GM23248 (cell line): Measurements from ENCODE around the gene BCL11B. TPM values are rescaled to one million over a fixed set of nuclear protein-coding genes. Genes with fewer than 3 reads are reported as not detected.
"Not testable (repeated sequence)": the region's sequence is repeated elsewhere in the genome, so short reads cannot be mapped to it uniquely, and the experiment has no call there.

Experiments
- DNase-seq: peaks from one replicate; pipeline ENCODE4 v3.0.0-alpha.2; 2015
- H2AFZ ChIP-seq: fragments of 200-600 bp; sonication (generic); 2 replicates; pipeline ENCODE4 v1.6.1; 2016; ENCODE audit warnings: antibody characterized with exemption
- H3F3A ChIP-seq: fragments of 200-600 bp; sonication (generic); 2 replicates; pipeline ENCODE4 v1.6.1; 2016; ENCODE audit warnings: mild to moderate bottlenecking, antibody characterized with exemption, mixed run types; ENCODE audit not compliant: insufficient read depth
- H3K27ac ChIP-seq: fragments of 200-600 bp; sonication (generic); 2 replicates; pipeline ENCODE4 v1.5.1; 2016; ENCODE audit warnings: mild to moderate bottlenecking
- H3K27me3 ChIP-seq: fragments of 200-600 bp; sonication (generic); replicated peaks from 2 replicates; pipeline ENCODE4 v1.6.1; 2016; ENCODE audit warnings: mild to moderate bottlenecking; ENCODE audit not compliant: insufficient read depth
- H3K36me3 ChIP-seq: fragments of 200-600 bp; sonication (generic); 2 replicates; pipeline ENCODE4 v1.6.1; 2016; ENCODE audit warnings: low read depth, mild to moderate bottlenecking
- H3K4me1 ChIP-seq: fragments of 200-600 bp; sonication (generic); 2 replicates; pipeline ENCODE4 v1.6.1; 2016; ENCODE audit warnings: mild to moderate bottlenecking; ENCODE audit not compliant: insufficient read depth
- H3K4me2 ChIP-seq: fragments of 200-600 bp; sonication (generic); one replicate; pipeline ENCODE4 v1.6.1; 2016; ENCODE audit warnings: mild to moderate bottlenecking; ENCODE audit not compliant: unreplicated experiment
- H3K4me3 ChIP-seq: fragments of 200-600 bp; sonication (generic); 2 replicates; pipeline ENCODE4 v1.5.1; 2016; ENCODE audit warnings: mild to moderate bottlenecking
- H3K79me2 ChIP-seq: fragments of 200-600 bp; sonication (generic); 2 replicates; pipeline ENCODE4 v1.6.1; 2016; ENCODE audit warnings: mild to moderate bottlenecking; ENCODE audit not compliant: insufficient read depth
- H3K9ac ChIP-seq: fragments of 200-600 bp; sonication (generic); 2 replicates; pipeline ENCODE4 v1.6.1; 2016; ENCODE audit warnings: mild to moderate bottlenecking
- H3K9me2 ChIP-seq: fragments of 200-600 bp; sonication (generic); 2 replicates; pipeline ENCODE4 v1.6.1; 2016; ENCODE audit warnings: mixed run types, mild to moderate bottlenecking, moderate library complexity; ENCODE audit not compliant: insufficient read depth
- H3K9me3 ChIP-seq: fragments of 200-600 bp; sonication (generic); one replicate; pipeline ENCODE4 v1.6.1; 2017; ENCODE audit warnings: low read depth
- H4K20me1 ChIP-seq: fragments of 200-600 bp; sonication (generic); 2 replicates; pipeline ENCODE4 v1.6.0; 2016; ENCODE audit not compliant: insufficient read depth
- EZH2 ChIP-seq: fragments of 200-600 bp; sonication (generic); IDR thresholded peaks from 2 replicates; pipeline ENCODE4 v1.6.1; 2018; ENCODE audit warnings: antibody characterized with exemption, mild to moderate bottlenecking; ENCODE audit not compliant: insufficient read depth, poor library complexity, severe bottlenecking
- EZH2phosphoT487 ChIP-seq: fragments of 200-600 bp; sonication (generic); IDR thresholded peaks from 2 replicates; pipeline ENCODE4 v1.6.1; 2018; ENCODE audit warnings: antibody characterized with exemption, moderate library complexity, mild to moderate bottlenecking, low read depth; ENCODE audit not compliant: insufficient read depth
- WGBS, 2 experiments: methylation state at CpG; one replicate each; pipeline ENCODE4 v1.1.6; 2015 to 2017; ENCODE audit warnings: low lambda C conversion rate in 2 of 2, low coverage in 1 of 2; ENCODE audit errors: missing lambda C conversion rate in 2 of 2; 5-methylcytosine and 5-hydroxymethylcytosine counted together
- in situ Hi-C: fragments of 300-500 bp; cut with MboI; formaldehyde crosslinking; loops from 2 replicates; pipeline ENCODE4 v1.15.0; 2020
- polyA plus RNA-seq: library from polyadenylated mRNA; unstranded; fragments of >200 nt; fragmentation: Nextera tagmentation; extraction: Ambion mirVana; gene quantifications from 2 replicates; pipeline ENCODE4 v1.2.1, GENCODE V29; 2016
- total RNA-seq: library from RNA; depleted of rRNA; stranded (reverse); fragments of >200 nt; shearing (Covaris generic); gene quantifications from 2 replicates; pipeline ENCODE4 v1.2.3, GENCODE V29; 2014

Gene BCL11B
- total and polyA plus RNA-seq, 2 experiments from 2014 or later, result not detected

DNA sequence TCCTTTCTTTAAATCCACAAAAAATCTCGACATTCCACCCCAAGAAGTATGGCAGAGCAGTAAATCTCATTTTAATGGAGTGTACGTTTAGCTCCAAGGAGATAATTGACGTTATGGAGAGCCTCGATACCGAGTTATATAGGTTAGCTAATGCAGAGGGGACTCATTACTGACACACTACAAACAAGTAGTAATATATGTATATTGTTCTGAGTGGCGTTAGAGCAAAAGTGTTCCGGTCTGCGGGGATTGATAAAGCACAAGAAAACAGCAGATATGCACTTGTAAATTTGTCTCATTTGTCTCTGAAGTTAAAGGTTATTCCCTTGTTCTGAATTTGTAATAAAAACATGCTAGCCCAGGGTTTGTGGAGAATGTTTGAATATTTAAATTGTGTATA, 84.1 kb downstream of the BCL11B start:
- no peak for TF ChIP-seq EZH2
- no peak for TF ChIP-seq EZH2phosphoT487
- peaks cover 23% of the 10 kb centered on the region; the same call in 1 of the 2 replicates for H3K27me3 ChIP-seq
- in situ Hi-C loops, result no loop called here

GRCh38 chr14:99186956-99187690, 84.9 kb downstream of the BCL11B start:
- H4K20me1 ChIP-seq, result no peaks in the 10 kb centered on the region
- H3K9me3 ChIP-seq, result no peaks in the 10 kb centered on the region
- WGBS, 2 experiments, result 82% methylated on average over 16 of the region's 16 CpGs

More for the DNA sequence above, 84.1 kb downstream of the BCL11B start:
- WGBS, 2 experiments, result 85 to 90% methylated on average over 8 of the region's 8 CpGs
- Histone ChIP-seq H3K4me1 (no peaks in the 10 kb centered on the region; the same call in 1 of the 2 replicates), H4K20me1 (no peaks in the 10 kb centered on the region), H3K9me2 (no peaks in the 10 kb centered on the region), H3K9ac (no peak overlapping the region), H2AFZ (no peak overlapping the region), H3K9me3 (no peaks in the 10 kb centered on the region), H3K79me2 (no peaks in the 10 kb centered on the region), H3K27ac (no peak overlapping the region), H3K4me2 (no peak overlapping the region), H3F3A (no peaks in the 10 kb centered on the region), H3K4me3 (no peak overlapping the region), H3K36me3 (no peaks in the 10 kb centered on the region)
- DNase-seq, result no peak

DNA sequence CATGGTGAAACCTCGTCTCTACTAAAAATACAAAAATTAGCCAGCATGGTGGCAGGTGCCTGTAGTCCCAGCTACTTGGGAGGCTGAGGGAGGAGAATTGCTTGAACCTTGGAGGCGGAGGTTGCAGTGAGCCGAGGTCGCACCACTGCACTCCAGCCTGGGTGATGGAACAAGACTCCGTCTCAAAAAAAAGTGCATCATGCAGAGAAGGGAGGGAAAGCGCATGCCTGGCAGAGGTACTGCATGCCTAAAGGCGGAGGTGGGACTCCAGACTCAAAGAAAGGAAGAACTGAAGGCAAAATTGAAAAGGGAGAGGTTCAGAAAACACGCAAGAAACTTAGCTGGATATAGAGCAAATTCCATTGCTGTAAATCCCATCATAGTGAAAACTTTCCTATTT, 85.7 kb downstream of the BCL11B start:
- H2AFZ ChIP-seq, H3F3A ChIP-seq, H3K4me2 ChIP-seq, H3K9me2 ChIP-seq, H4K20me1 ChIP-seq, H3K9ac ChIP-seq, H3K4me1 ChIP-seq, H3K9me3 ChIP-seq, H3K4me3 ChIP-seq, H3K27ac ChIP-seq, DNase-seq, in situ Hi-C loops, H3K36me3 ChIP-seq, H3K79me2 ChIP-seq: not testable (repeated sequence)
- 79 to 80% methylated on average over 8 of the region's 8 CpGs for WGBS, 2 experiments
- peaks cover 18% of the 10 kb centered on the region; the same call in 1 of the 2 replicates for H3K27me3 ChIP-seq

More at GRCh38 chr14:99186956-99187690, 84.9 kb downstream of the BCL11B start:
- in situ Hi-C loops, result no loop called here
- Histone ChIP-seq H3K36me3 (no peaks in the 10 kb centered on the region), H3K9me2 (no peaks in the 10 kb centered on the region), H3K27me3 (peaks cover 18% of the 10 kb centered on the region; the same call in 1 of the 2 replicates), H2AFZ (no peak overlapping the region), H3K79me2 (no peaks in the 10 kb centered on the region), H3F3A (no peaks in the 10 kb centered on the region), H3K9ac (no peak overlapping the region), H3K4me3 (no peak overlapping the region), H3K4me2 (no peak overlapping the region), H3K4me1 (no peaks in the 10 kb centered on the region; the same call in 1 of the 2 replicates), H3K27ac (no peak overlapping the region)
- no peak for DNase-seq
- no peak for TF ChIP-seq EZH2
- no peak for TF ChIP-seq EZH2phosphoT487

DNA sequence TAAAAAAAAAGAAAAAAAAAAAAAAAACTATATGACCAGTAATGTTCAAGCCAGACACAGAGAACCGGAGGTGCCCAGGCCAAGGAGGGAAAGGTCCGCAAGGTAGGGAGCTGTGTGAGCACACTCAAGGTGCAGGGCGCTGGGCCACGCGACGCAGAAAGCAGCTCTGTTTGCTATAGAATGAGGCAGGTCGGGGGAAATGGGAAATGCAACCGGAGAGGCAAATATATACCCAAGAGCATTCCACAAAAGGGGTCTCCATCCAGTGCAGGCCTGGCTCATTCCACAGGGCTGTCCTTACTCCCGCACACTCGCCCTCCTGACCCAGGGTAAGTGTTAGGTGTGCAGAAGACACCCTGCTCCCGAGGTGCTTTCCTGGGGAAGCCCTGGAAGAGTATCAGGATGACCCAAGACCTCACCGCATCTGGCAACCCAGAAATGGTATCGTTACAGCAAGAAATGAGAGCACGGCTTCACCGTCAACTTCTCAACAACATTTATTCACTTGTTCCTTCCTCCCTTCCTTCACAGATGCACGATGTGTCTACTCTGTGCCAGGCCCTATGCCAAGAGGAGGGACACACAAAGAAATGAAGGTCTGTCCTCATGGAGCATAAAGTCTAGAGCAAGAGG, 86.4 kb downstream of the BCL11B start:
- TF ChIP-seq EZH2, result no peak
- no peak for TF ChIP-seq EZH2phosphoT487
- 80 to 83% methylated on average over 16 of the region's 16 CpGs for WGBS, 2 experiments
- Histone ChIP-seq H3K36me3 (no peaks in the 10 kb centered on the region), H3K4me1 (no peaks in the 10 kb centered on the region), H4K20me1 (no peaks in the 10 kb centered on the region), H2AFZ (no peak overlapping the region), H3K9me2 (no peaks in the 10 kb centered on the region), H3F3A (no peaks in the 10 kb centered on the region), H3K27ac (no peak overlapping the region), H3K27me3 (peaks cover 18% of the 10 kb centered on the region; the same call in 1 of the 2 replicates), H3K9ac (no peak overlapping the region), H3K79me2 (no peaks in the 10 kb centered on the region), H3K9me3 (no peaks in the 10 kb centered on the region), H3K4me2 (no peak overlapping the region), H3K4me3 (no peak overlapping the region)
- in situ Hi-C loops, result no loop called here
- no peak for DNase-seq
